Posterior cingulate gyrus (tissue), 11 donors: ENCODE measurements around the gene AKAP6.
A peak's percentile ranks its signal among the peaks of the same experiment; 100 is the strongest.

Experiments
- DNase-seq, 10 donors: peaks; one replicate each; pipeline versions ENCODE4 v3.0.0 to v3.0.0-alpha.2; 2020 to 2021; ENCODE audit warnings: mixed read lengths in 3 of 10
- intact Hi-C: fragments of 100-400 bp; cut with DNase I; formaldehyde crosslinking; loops from one replicate; pipeline ENCODE4 v1.15.1; 2023

The AKAP6 gene

GRCh38 chr14:32404784-32405573 lies 75.9 kb downstream of the AKAP6 start:
- intact Hi-C loops: no loop called here
- DNase-seq: no peak

- intact Hi-C loops: no loop called here
These were observed 76.8 kb downstream of the AKAP6 start for GRCh38 chr14:32405856-32406255.

GRCh38 chr14:32407130-32407529 lies 78.0 kb downstream of the AKAP6 start:
- intact Hi-C loops: no loop called here
- peak in 5 of 10 donors; percentile 10 to 88 (median 32) for DNase-seq

More at GRCh38 chr14:32405856-32406255, 76.8 kb downstream of the AKAP6 start:
- no peak for DNase-seq

DNA sequence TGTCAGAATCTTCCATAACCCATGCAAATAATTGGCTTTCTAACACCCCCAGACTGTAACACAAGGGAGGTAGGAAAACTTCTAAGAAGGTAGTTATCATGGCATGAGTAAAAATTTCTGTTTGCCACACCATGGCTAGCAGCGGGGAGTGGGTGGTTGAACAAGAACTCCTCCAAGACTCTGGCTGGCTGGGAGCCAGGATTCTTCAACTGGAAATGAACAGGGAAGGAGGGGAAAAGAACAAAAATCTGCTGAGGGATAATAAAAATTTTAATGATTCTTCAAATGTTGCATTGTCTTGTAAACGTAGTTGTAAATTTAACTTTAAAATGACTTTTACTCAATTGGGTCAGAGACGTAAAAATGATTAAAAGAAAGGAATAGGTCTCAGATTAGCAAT lies 78.9 kb downstream of the AKAP6 start:
- intact Hi-C loops: no loop called here
- DNase-seq: peak; percentile 38 to 89 (median 64)

- intact Hi-C loops: no loop called here
- DNase-seq: no peak
These were observed 83.0 kb downstream of the AKAP6 start for GRCh38 chr14:32412103-32412502.

DNA sequence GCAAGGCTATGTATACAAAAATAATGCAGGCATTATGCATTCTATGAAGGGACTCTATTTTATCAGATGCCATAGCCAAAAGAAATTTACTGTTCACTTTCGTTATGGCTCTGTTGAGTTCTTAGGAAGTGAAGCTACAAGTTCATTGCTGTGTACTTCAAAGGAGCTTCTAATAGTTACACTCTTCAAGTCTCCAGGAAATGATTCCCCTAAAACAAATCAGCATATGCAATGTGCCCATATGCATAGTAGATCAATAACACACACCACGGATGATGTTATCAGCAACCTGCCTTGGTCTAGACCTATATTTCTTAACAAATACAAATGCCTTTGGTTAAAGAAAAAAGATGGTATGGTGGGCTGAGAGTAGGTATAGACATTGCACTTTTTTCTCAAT lies 83.4 kb downstream of the AKAP6 start:
- DNase-seq: no peak
- intact Hi-C loops: no loop called here

GRCh38 chr14:32413967-32414640 lies 85.0 kb downstream of the AKAP6 start:
- intact Hi-C loops: no loop called here
- DNase-seq: no peak

DNA sequence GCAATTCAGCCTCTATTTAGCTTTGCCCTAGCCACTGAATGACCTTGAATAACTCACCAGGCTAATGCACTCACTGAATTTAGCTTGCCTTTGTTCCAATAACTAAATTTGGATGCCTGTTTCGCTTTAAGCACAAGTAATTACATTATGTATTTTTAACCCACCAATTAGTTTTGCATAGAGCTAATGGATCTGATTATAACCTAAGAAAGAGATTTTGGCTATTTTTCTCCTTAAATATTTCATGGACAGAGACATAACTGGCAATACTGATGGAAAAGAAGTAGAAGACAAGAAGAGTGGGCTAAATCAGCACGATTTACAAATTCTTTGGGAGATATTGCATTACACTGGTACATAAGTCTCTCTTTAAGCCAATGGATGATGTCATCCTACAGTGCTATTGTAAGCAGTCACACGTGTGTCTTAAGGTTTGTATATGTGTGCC lies 85.7 kb downstream of the AKAP6 start:
- DNase-seq: no peak
- intact Hi-C loops: no loop called here

DNA sequence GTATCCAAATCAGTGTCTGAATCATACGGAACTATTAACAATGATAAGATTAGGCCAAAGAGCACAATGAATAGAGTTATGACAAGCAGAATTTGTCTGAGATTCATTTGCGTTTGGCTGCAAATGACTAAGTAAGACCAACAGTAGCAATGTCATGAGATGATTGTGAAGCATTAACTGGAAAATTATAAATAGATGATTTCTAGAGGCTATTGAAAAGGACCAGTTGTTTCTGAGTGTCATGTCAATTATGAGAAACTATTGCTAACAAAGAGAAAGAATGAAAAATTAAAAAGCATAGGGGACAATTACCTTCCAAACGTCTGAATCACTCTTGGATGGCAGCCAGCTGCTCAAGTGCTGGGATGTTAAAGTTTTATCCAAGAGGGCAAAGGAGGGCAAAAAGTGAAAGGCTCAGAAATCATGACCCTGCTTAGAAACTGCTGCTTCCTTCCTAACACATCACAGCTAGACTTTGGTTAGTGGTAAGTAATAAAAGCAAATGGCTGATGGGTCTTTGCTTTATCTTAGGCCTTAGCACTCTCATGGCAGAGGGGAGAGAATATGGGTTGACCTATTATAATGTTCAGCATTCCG lies 89.0 kb downstream of the AKAP6 start:
- intact Hi-C loops: no loop called here
- DNase-seq: no peak

- intact Hi-C loops: no loop called here
- no peak for DNase-seq
These were observed 90.3 kb downstream of the AKAP6 start for GRCh38 chr14:32419429-32419828.

DNA sequence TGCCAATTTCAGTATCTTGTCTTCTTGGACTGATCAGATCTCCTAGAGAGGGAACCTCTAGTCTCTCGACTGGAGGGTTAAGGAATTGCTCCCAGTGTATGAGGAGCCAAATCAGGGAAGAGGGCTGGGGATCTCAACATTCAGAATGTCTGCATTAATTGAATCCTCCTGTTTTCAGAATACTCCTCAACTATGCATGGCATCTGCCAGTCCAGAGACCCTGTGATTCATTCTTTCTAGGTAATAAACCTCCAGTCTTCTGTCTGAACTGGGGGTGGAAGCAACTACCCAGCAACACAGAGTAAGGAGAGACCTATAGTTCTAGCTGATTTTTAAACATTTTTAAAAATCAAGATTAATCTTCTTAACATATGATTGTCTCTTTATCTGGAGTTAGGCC lies 92.7 kb downstream of the AKAP6 start:
- intact Hi-C loops: no loop called here
- no peak for DNase-seq

- DNase-seq: no peak
- intact Hi-C loops: no loop called here
These were observed 93.3 kb downstream of the AKAP6 start for GRCh38 chr14:32422440-32422839.

GRCh38 chr14:32426028-32426427 lies 96.9 kb downstream of the AKAP6 start:
- no peak for DNase-seq
- intact Hi-C loops: no loop called here

DNA sequence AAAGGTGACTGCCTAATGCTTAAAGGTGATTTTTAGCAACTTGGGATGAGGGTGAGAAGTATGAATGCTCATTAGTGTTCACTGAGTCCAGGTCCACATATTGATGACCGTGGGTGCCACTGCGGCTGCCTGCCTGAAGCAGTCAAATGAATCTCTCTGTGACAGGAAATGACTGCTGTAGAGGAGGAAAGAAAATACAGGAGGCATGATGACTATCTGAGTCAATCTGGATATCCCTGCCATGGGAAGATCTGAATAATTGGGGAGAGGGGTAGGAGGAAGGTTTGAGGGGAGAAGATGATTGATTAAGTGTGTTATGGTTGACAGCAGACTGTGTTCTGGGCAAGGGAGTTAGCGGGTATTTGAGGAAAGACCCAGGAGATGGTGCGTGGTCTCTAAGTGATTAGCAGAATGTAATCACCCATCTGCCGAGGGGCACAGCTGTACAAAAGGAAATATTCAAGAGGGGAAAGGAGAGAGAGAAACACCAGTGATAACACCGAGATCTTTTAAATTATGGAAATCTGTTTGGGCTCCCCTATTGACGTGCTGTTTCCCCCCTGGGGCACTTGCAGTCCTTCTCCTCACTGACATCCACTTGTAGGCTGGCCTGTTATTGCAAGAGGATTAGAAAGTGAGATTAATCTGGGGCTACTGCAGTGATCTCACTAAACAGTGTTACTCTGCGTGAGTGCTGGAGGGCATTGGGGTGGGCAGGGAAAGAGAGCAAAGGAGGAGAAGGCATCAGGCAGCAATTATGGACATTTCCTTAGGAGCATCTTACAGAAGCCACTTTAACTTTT lies 97.7 kb downstream of the AKAP6 start:
- intact Hi-C loops: no loop called here
- DNase-seq: no peak

DNA sequence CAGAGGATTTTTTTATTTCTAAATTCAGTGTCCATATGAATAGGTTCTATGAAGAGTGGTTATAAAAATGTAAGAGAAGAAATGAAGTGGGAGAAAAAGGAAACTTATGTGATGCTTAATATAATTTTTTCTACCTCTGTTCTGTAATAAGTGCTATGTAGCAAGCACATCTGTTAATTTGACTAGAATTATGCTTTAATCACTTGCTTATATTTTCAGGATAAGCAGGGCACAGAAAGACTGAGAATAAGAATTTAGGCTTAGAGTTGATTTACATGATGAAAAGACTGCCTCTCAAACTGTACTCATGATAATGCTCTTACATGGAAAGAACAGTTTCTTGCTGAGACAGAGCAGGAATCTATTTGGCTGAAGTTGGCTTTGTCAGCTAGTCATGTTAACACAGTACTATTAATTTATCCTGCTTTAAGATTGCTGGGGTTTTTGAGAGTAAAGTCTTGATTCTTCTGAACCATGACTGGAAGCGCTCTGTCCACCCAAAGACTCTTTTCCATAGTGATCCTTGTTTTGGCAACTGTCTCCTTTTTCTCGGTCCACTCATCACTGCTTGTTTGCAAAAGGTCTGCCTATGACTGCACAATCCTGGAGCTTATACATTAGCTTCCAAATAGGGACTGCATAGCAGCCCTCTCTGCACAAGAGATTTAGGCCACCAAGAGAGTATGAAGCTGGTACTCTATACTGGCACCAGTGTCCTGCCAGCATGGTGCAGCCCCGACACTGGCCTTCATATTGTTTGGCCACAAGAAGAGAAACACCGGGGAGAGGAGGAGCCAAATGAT lies 98.8 kb downstream of the AKAP6 start:
- intact Hi-C loops: no loop called here
- DNase-seq: no peak

- intact Hi-C loops: no loop called here
- DNase-seq: no peak
These were observed 99.8 kb downstream of the AKAP6 start for GRCh38 chr14:32428875-32429274.

- intact Hi-C loops: no loop called here
- DNase-seq: no peak
These were observed 101.2 kb downstream of the AKAP6 start for GRCh38 chr14:32430326-32430725.

DNA sequence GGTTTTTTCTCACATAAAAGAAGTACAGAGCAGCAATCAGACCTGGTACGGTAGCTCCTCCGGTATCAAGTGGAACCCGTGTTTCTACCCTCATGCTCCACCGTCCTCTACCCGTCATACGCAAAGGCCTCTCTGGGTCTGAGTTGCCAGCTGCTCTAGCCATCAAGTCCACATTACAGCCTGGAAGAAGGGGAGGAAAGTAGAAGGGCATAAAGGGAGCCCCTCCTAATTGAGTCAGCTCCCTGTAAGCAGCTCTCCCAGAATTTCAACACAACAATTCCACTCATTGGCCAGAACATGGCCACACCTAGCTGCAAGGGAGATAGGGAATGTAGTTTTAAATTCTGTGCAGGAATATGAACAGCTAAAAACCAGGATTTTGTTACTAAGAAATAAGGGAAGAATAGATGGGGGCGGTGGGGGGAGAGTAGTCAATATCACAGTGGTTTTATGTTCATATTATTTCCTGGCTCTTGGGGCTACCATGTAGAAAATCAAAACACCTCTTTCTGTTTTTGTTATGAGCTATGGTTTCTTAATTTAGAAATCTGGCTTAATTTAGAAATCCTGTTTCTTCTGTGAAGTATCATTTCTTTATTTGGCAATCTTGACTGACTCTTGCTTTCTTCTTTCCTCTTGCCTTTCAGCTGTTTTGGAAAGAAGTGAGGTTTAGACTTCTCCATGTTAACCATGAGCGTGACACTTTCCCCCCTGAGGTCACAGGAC lies 103.9 kb downstream of the AKAP6 start:
- DNase-seq: no peak
- intact Hi-C loops: no loop called here

DNA sequence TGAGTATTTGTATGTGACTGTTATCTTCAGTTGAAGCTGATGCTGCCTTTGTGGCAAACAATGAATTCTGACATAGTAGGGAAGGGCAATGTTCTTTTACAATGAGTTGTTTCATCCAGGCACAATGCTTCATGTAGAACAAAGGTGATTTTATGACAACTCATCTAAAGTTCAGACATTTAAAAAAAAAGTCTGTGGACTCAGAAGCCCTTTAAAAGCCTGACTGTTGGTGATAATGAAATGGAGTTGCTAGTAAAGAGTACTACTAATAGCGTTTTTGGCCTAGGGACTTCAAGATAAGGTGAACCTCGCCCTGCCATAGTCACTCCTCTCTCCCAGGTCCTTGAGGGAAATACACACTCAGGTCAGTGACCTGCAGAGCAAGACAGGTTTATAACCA lies 105.1 kb downstream of the AKAP6 start:
- DNase-seq: no peak
- intact Hi-C loops: no loop called here
